Nucleus accumbens (tissue), 56 donors: Measurements from ENCODE around the gene STXBP2.

ENCODE experiments used
- DNase-seq, 56 donors: peaks; one replicate each; lab custom pipeline; 2025; lab: John Stamatoyannopoulos, UW

Gene STXBP2

GRCh38 chr19:7636691-7637373, at the start of gene STXBP2:
STXBP2 (plus strand) TSS chr19:7637110; CDS start chr19:7637150, 40 bp downstream.
- DNase-seq, result peak in 5 of 56 donors; percentile 4 to 32 (median 17)

GRCh38 chr19:7589822-7590221, 47.1 kb upstream of the STXBP2 start:
- no peak for DNase-seq

- no peak for DNase-seq
These were observed 46.7 kb upstream of the STXBP2 start for GRCh38 chr19:7590256-7590655.

- DNase-seq, result peak in 21 of 56 donors; percentile 4 to 72 (median 22)
These were observed 41.3 kb upstream of the STXBP2 start, which contains the start of gene CAMSAP3 for GRCh38 chr19:7595466-7596133. CAMSAP3 (plus strand) TSS chr19:7595863; CDS start chr19:7596003, 140 bp downstream.

GRCh38 chr19:7596211-7596937, 40.5 kb upstream of the STXBP2 start:
- no peak for DNase-seq

- no peak for DNase-seq
These were observed 39.2 kb upstream of the STXBP2 start for GRCh38 chr19:7597689-7598088.

- no peak for DNase-seq
These were observed 38.7 kb upstream of the STXBP2 start for GRCh38 chr19:7598180-7598579.

- DNase-seq, result no peak
These were observed 36.2 kb upstream of the STXBP2 start for GRCh38 chr19:7600721-7601120.

- DNase-seq, result no peak
These were observed 34.5 kb upstream of the STXBP2 start for GRCh38 chr19:7602240-7602934.

GRCh38 chr19:7602935-7603497, 33.9 kb upstream of the STXBP2 start:
- DNase-seq, result no peak

GRCh38 chr19:7603919-7604318, 33.0 kb upstream of the STXBP2 start:
- no peak for DNase-seq

GRCh38 chr19:7605490-7606222, 31.3 kb upstream of the STXBP2 start:
- peak in 1 of 56 donors; percentile 45 for DNase-seq

- no peak for DNase-seq
These were observed 30.6 kb upstream of the STXBP2 start for GRCh38 chr19:7606289-7606688.

- DNase-seq, result no peak
These were observed 29.6 kb upstream of the STXBP2 start for GRCh38 chr19:7607212-7607873.

GRCh38 chr19:7607874-7608560, 28.9 kb upstream of the STXBP2 start:
- no peak for DNase-seq

GRCh38 chr19:7610491-7611240, 26.2 kb upstream of the STXBP2 start:
- no peak for DNase-seq

GRCh38 chr19:7611541-7612279, 25.2 kb upstream of the STXBP2 start:
- no peak for DNase-seq
